ENCODE data around the gene STARD3NL.

STARD3NL gene

GRCh38 chr7:38178004-38178694 is at the start of gene STARD3NL:
Gene STARD3NL, plus strand, starts transcription at chr7:38178245. Its CDS starts 29,260 bp downstream, at chr7:38207505.
- Histone ChIP-seq H3K9ac (ENCODE audit: low read depth, low read length, poor library complexity, severe bottlenecking) (peak within 1 kb of the TSS; percentile 77), H3F3A (ENCODE audit: low read depth) (no peaks in the 10 kb centered on the region; the same call in 1 of the 2 replicates), H3K4me2 (ENCODE audit: low read depth, low read length, poor library complexity, severe bottlenecking) (peak within 1 kb of the TSS; percentile 92), H2AFZ (ENCODE audit: low read length) (peak within 1 kb of the TSS; percentile 95), H3K4me1 (ENCODE audit: insufficient read depth, low read length, poor library complexity, severe bottlenecking) (peaks cover 41% of the 10 kb centered on the region), H3K36me3 (ENCODE audit: insufficient read depth, low read length) (no peaks in the 10 kb centered on the region), H3K9me3 (ENCODE audit: insufficient read depth, low read depth, low read length) (no peaks in the 10 kb centered on the region), H3K27me3 (ENCODE audit: insufficient read depth, low read length, poor library complexity, severe bottlenecking) (peaks cover 3% of the 10 kb centered on the region), H3K79me2 (ENCODE audit: insufficient read depth, low read length) (peaks cover 45% of the 10 kb centered on the region), H3K4me3 (ENCODE audit: low read length, poor library complexity, severe bottlenecking) (peak within 1 kb of the TSS; percentile 91), H3K9me2 (replicated peaks; ENCODE audit: low read depth, low read length) (no peaks in the 10 kb centered on the region), H4K20me1 (ENCODE audit: insufficient read depth, low read length, poor library complexity, severe bottlenecking) (peaks cover 22% of the 10 kb centered on the region)
- TF ChIP-seq EZH2phosphoT487 (IDR thresholded peaks at IDR 0.05; ENCODE audit: borderline replicate concordance) = no peak
- no peak for TF ChIP-seq CTCF (conservative IDR thresholded peaks at IDR 0.05; ENCODE audit: low read length)

- H3K9me3 ChIP-seq (ENCODE audit: insufficient read depth, low read depth, low read length) = no peaks in the 10 kb centered on the region
- H3K4me3 ChIP-seq (ENCODE audit: low read length, poor library complexity, severe bottlenecking) = no peak overlapping the region
- no peak overlapping the region for H2AFZ ChIP-seq (ENCODE audit: low read length)
- no peaks in the 10 kb centered on the region for H4K20me1 ChIP-seq (ENCODE audit: insufficient read depth, low read length, poor library complexity, severe bottlenecking)
- no peak for TF ChIP-seq EZH2phosphoT487 (IDR thresholded peaks at IDR 0.05; ENCODE audit: borderline replicate concordance)
- TF ChIP-seq CTCF (conservative IDR thresholded peaks at IDR 0.05; ENCODE audit: low read length) = no peak
- H3K4me1 ChIP-seq (ENCODE audit: insufficient read depth, low read length, poor library complexity, severe bottlenecking) = no peaks in the 10 kb centered on the region
- no peaks in the 10 kb centered on the region for H3K9me2 ChIP-seq (replicated peaks; ENCODE audit: low read depth, low read length)
- H3K9ac ChIP-seq (ENCODE audit: low read depth, low read length, poor library complexity, severe bottlenecking) = no peak overlapping the region
- H3K36me3 ChIP-seq (ENCODE audit: insufficient read depth, low read length) = no peaks in the 10 kb centered on the region
- H3F3A ChIP-seq (ENCODE audit: low read depth) = no peaks in the 10 kb centered on the region
- H3K79me2 ChIP-seq (ENCODE audit: insufficient read depth, low read length) = no peaks in the 10 kb centered on the region
- no peaks in the 10 kb centered on the region for H3K27me3 ChIP-seq (ENCODE audit: insufficient read depth, low read length, poor library complexity, severe bottlenecking)
- H3K4me2 ChIP-seq (ENCODE audit: low read depth, low read length, poor library complexity, severe bottlenecking) = no peak overlapping the region
These were observed 48.9 kb upstream of the STARD3NL start for GRCh38 chr7:38129162-38129561.

- H3K27me3 ChIP-seq (ENCODE audit: insufficient read depth, low read length, poor library complexity, severe bottlenecking) = no peaks in the 10 kb centered on the region
- H3K9ac ChIP-seq (ENCODE audit: low read depth, low read length, poor library complexity, severe bottlenecking) = no peak overlapping the region
- no peaks in the 10 kb centered on the region for H3K79me2 ChIP-seq (ENCODE audit: insufficient read depth, low read length)
- no peak for TF ChIP-seq EZH2phosphoT487 (IDR thresholded peaks at IDR 0.05; ENCODE audit: borderline replicate concordance)
- no peak for TF ChIP-seq CTCF (conservative IDR thresholded peaks at IDR 0.05; ENCODE audit: low read length)
- H3F3A ChIP-seq (ENCODE audit: low read depth) = no peaks in the 10 kb centered on the region
- H4K20me1 ChIP-seq (ENCODE audit: insufficient read depth, low read length, poor library complexity, severe bottlenecking) = no peaks in the 10 kb centered on the region
- H3K36me3 ChIP-seq (ENCODE audit: insufficient read depth, low read length) = no peaks in the 10 kb centered on the region
- H3K9me2 ChIP-seq (replicated peaks; ENCODE audit: low read depth, low read length) = no peaks in the 10 kb centered on the region
- no peak overlapping the region for H3K4me2 ChIP-seq (ENCODE audit: low read depth, low read length, poor library complexity, severe bottlenecking)
- H3K9me3 ChIP-seq (ENCODE audit: insufficient read depth, low read depth, low read length) = no peaks in the 10 kb centered on the region
- H2AFZ ChIP-seq (ENCODE audit: low read length) = no peak overlapping the region
- H3K4me3 ChIP-seq (ENCODE audit: low read length, poor library complexity, severe bottlenecking) = no peak overlapping the region
- H3K4me1 ChIP-seq (ENCODE audit: insufficient read depth, low read length, poor library complexity, severe bottlenecking) = no peaks in the 10 kb centered on the region
These were observed 48.5 kb upstream of the STARD3NL start for GRCh38 chr7:38129579-38129978.
